Karpas-422 (cell line): ENCODE results near the gene GNL1. TPM values are rescaled to one million over a fixed set of nuclear protein-coding genes. Genes with fewer than 3 reads are reported as not detected.
A peak's percentile ranks its signal among the peaks of the same experiment; 100 is the strongest.
"Not testable (repeated sequence)": the region's sequence is repeated elsewhere in the genome, so short reads cannot be mapped to it uniquely, and the experiment has no call there.

Experiments used
- DNase-seq: peaks from one replicate; pipeline ENCODE4 v3.0.0-alpha.2; 2015
- H2AFZ ChIP-seq: fragments of 200-600 bp; sonication (generic); 2 replicates; pipeline ENCODE4 v1.6.1; 2014; ENCODE audit warnings: antibody characterized with exemption, low read length, mixed read lengths
- H3K27ac ChIP-seq: fragments of 200-600 bp; sonication (generic); 2 replicates; pipeline ENCODE4 v1.5.1; 2014; ENCODE audit warnings: mild to moderate bottlenecking, low read length, moderate library complexity
- H3K27me3 ChIP-seq: fragments of 200-600 bp; sonication (generic); 2 replicates; pipeline ENCODE4 v1.6.1; 2014; ENCODE audit warnings: low read length, mixed read lengths
- H3K36me3 ChIP-seq: fragments of 200-600 bp; sonication (generic); 2 replicates; pipeline ENCODE4 v1.6.1; 2014; ENCODE audit warnings: low read length, mixed read lengths; ENCODE audit not compliant: insufficient read depth
- H3K4me1 ChIP-seq: fragments of 200-600 bp; sonication (generic); 2 replicates; pipeline ENCODE4 v1.6.1; 2014; ENCODE audit warnings: mild to moderate bottlenecking, low read length, mixed read lengths
- H3K4me2 ChIP-seq: fragments of 200-600 bp; sonication (generic); 2 replicates; pipeline ENCODE4 v1.6.1; 2014; ENCODE audit warnings: low read length, low read depth, mild to moderate bottlenecking; ENCODE audit not compliant: poor library complexity, severe bottlenecking
- H3K4me3 ChIP-seq: fragments of 200-600 bp; sonication (generic); 2 replicates; pipeline ENCODE4 v1.5.1; 2014; ENCODE audit warnings: mild to moderate bottlenecking, antibody characterized with exemption, low read length, mixed read lengths
- H3K79me2 ChIP-seq: fragments of 200-600 bp; sonication (generic); 2 replicates; pipeline ENCODE4 v1.6.1; 2014; ENCODE audit warnings: mild to moderate bottlenecking, low read length, mixed read lengths
- H3K9ac ChIP-seq: fragments of 200-600 bp; sonication (generic); 2 replicates; pipeline ENCODE4 v1.6.0; 2014; ENCODE audit warnings: low read length
- H3K9me2 ChIP-seq: fragments of 200-600 bp; sonication (generic), shearing (Covaris generic); replicated peaks from 2 replicates; pipeline ENCODE4 v1.6.0; 2014; ENCODE audit warnings: mild to moderate bottlenecking, low read length, moderate library complexity; ENCODE audit not compliant: insufficient read depth
- H3K9me3 ChIP-seq: fragments of 300-700, 200-600 bp; sonication (generic); 2 replicates; pipeline ENCODE4 v1.6.1; 2014; ENCODE audit warnings: low read length, mixed read lengths
- H4K20me1 ChIP-seq: fragments of 200-600 bp; sonication (generic); 2 replicates; pipeline ENCODE4 v1.6.1; 2014; ENCODE audit warnings: mild to moderate bottlenecking, antibody characterized with exemption, low read length, low read depth; ENCODE audit not compliant: insufficient read depth
- total RNA-seq: library from RNA; depleted of rRNA; stranded (reverse); fragments of >200 nt; shearing (Covaris generic); gene quantifications from 2 replicates; pipeline ENCODE4 v1.2.3, GENCODE V29; 2014; ENCODE audit warnings: low replicate concordance

GNL1 gene
- total RNA-seq, 1 experiment from 2014 or later, result 48.6 TPM

DNA sequence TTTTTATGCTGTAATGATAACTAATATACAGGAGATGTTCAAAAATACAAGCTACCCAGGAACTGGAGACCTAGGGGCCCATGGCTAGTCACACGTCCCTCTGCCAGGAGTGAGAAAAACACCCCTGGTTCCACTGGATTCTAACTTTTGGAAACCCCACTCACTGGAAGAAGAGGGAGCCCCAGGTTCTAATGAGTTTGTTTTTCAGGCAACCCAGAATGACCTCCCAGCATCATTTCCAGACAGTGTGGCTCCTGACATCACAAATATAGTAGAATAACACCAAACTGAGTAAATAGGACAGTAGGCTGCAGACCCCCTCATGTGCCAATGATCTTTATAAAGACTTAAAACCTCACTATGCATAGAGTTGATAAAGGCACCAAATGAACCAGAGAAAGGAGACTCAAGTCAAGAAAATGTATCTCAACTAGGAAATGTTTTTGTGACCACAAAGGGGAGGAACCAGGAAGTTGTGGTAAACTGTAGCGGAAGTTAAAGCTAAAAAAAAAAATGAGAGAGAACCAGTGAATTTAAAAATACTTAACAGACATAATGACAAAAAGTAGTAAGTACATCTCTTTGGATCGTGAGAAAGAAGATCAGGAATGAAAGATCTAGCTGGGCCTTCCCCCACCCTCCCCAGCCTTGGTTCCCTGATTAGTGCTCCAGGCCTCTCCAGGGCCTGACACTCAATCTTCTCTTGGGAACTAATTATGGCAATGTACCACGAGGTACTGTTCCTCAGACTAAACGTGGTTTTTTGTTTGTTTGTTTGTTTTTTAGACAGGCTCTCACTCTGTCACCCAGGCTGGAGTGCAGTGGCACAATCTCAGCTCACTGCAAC is 47.2 kb downstream of the GNL1 start:
- Histone ChIP-seq H3K9me3 (no peaks in the 10 kb centered on the region), H3K4me2 (peak overlapping the region; percentile 7), H3K27me3 (no peaks in the 10 kb centered on the region), H3K4me1 (peaks cover 22% of the 10 kb centered on the region), H3K79me2 (no peaks in the 10 kb centered on the region), H4K20me1 (no peaks in the 10 kb centered on the region), H3K4me3 (peak overlapping the region; percentile 22; the same call in 1 of the 2 replicates), H3K27ac (peak overlapping the region; percentile 4; the same call in 1 of the 2 replicates), H3K9ac (no peak overlapping the region), H3K36me3 (no peaks in the 10 kb centered on the region; the same call in 1 of the 2 replicates), H2AFZ (peak overlapping the region; percentile 96), H3K9me2 (no peaks in the 10 kb centered on the region)
- peak; percentile 75 for DNase-seq

DNA sequence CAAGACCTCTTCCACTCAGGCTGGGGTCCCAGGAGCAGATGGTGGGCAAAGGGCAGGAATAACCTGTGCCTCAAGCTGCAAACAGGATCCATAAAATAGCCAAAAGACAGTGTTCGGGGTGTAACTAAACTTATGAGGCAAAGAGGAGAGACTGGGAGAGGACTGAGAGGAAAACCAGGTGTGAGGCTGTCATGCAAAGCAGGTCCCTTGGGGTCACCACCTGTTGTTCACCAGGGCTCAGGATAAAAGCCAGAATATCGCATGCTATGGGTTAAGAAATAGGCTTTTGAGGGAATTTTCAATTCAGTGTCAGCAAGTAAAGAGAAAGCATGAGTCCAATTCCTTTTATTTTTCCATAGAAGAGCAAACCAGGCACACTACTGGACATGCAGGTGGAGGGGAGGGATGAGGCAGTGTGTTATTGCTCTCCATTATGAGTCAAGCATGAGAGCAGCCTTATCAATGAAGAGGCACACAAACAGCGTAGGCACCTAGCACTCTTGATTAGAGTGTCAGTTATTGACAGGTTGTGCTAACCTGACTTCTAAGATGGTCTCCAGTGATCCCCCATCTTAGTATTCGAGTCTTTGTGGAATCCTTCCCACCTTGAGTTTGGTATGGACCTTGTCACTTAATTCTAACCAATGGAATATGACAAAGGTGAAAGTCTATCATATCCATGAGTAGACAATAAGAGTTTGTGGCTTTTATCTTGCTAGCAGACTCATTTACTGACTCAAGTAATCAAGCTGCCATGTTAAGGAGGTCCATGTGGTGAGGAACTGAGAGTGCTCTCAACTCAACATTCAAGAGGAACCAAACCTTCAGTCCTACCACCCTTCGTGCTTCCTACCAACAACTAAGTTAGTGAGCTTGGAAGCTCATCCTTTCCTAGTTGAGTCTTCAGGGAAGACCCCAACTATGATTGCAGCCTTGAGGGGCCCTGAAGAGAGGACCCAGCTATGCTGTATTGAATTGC is 48.2 kb downstream of the GNL1 start:
- DNase-seq, result peak; percentile 42
- H3K27ac ChIP-seq, result no peak overlapping the region
- H3K79me2 ChIP-seq, result no peaks in the 10 kb centered on the region
- peak overlapping the region; percentile 96 for H2AFZ ChIP-seq
- H3K36me3 ChIP-seq, result no peaks in the 10 kb centered on the region; the same call in 1 of the 2 replicates
- no peaks in the 10 kb centered on the region for H3K27me3 ChIP-seq
- H3K9me2 ChIP-seq, result no peaks in the 10 kb centered on the region
- H3K4me1 ChIP-seq, result peaks cover 22% of the 10 kb centered on the region
- peak overlapping the region; percentile 22; the same call in 1 of the 2 replicates for H3K4me3 ChIP-seq
- H3K4me2 ChIP-seq, result peak overlapping the region; percentile 31
- no peaks in the 10 kb centered on the region for H3K9me3 ChIP-seq
- no peaks in the 10 kb centered on the region for H4K20me1 ChIP-seq
- no peak overlapping the region for H3K9ac ChIP-seq

DNA sequence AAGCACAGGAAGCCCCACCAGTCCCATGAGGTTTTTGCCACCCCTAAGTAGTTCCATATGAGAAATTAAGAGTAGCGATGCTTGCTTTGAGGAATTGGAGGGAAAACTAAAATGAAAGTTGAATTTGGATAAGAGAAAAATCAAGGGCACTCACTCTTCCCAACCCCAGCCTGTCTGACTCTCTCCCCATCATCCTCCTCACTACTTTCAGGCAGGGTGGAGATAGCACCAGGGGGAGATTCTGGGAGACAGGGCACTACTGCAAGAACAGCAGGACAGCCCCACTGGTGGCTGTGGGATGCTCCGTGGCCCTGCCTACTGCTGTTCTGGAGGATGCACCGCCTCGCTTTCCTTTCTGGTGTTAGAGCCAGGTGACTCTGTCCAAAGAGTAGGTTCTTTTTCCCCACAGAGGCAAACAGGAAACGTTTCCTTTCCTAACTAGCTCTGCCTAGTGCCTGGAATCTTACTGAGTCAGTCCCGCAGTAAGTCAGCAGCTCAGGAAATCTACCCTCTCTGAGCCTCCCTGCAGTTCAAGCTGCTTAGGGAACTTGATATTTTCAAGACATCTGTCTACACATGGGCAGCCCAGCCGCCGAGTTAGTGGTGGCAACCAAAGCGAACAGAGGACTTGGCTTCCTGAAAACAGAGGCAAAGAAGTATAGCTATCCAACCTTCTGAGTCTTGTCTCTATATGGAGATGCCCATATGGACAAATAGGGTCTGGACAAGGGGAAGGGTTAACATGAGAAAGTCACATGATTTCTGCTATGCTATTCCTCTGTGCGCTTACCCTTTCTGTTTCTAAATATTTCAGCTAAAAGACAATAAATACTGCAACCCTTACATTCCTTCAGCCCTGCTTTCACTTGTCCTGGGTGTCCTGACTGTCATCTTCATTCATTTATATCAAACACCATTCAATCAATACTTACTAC is 55.6 kb downstream of the GNL1 start:
- no peaks in the 10 kb centered on the region for H3K79me2 ChIP-seq
- no peak overlapping the region for H3K27ac ChIP-seq
- no peak overlapping the region for H3K4me3 ChIP-seq
- no peak for DNase-seq
- no peak overlapping the region for H3K4me2 ChIP-seq
- H2AFZ ChIP-seq, result no peak overlapping the region
- H3K27me3 ChIP-seq, result no peaks in the 10 kb centered on the region
- H3K4me1 ChIP-seq, result peaks cover 7% of the 10 kb centered on the region
- no peaks in the 10 kb centered on the region for H4K20me1 ChIP-seq
- H3K9me2 ChIP-seq, result no peaks in the 10 kb centered on the region
- H3K36me3 ChIP-seq, result no peaks in the 10 kb centered on the region
- no peaks in the 10 kb centered on the region for H3K9me3 ChIP-seq
- H3K9ac ChIP-seq, result no peak overlapping the region

DNA sequence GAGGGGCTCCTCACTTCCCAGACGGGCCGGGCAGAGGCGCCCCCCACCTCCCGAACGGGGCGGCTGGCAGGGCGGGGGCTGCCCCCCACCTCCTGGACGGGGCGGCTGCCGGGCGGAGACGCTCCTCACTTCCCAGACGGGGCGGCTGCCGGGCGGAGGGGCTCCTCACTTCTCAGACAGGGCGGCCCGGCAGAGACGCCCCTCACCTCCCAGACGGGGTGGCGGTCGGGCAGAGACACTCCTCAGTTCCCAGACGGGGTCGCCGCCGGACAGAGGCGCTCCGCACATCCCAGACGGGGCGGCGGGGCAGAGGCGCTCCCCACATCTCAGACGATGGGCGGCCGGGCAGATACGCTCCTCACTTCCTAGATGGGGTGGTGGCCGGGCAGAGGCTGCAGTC is 57.6 kb downstream of the GNL1 start:
- not testable (repeated sequence) for H3K4me2 ChIP-seq, H3K4me3 ChIP-seq, H2AFZ ChIP-seq, H3K27me3 ChIP-seq, H4K20me1 ChIP-seq, H3K79me2 ChIP-seq, DNase-seq, H3K27ac ChIP-seq, H3K36me3 ChIP-seq, H3K4me1 ChIP-seq, H3K9me3 ChIP-seq, H3K9me2 ChIP-seq, H3K9ac ChIP-seq

DNA sequence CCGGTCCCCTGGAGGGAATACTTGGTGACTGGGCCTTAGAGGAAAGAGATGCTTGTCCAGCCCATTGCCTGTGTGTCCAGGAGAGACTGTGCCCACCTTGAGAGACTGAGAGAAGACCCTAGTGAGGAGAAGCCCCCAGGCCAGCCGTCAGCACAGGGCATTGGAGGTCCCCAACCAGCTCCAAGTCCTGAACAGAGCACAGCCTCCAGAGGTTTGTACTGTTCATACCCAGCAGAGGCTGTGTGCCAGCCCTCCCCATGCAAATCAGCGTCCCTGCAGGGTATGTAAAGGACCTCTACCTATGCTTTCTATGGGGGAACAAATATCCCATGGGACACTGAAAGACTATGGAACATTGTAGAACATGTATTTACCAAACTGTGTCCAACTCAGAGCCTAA is 58.6 kb downstream of the GNL1 start:
- Histone ChIP-seq H3K9ac (no peak overlapping the region), H3K36me3 (no peaks in the 10 kb centered on the region), H3K27me3 (no peaks in the 10 kb centered on the region), H3K4me3 (no peak overlapping the region), H3K79me2 (no peaks in the 10 kb centered on the region), H2AFZ (no peak overlapping the region), H3K9me2 (no peaks in the 10 kb centered on the region), H3K9me3 (no peaks in the 10 kb centered on the region), H4K20me1 (0 out of 2 replicates have a peak, but pooled peaks cover 3% of the 10 kb centered on the region), H3K4me1 (peaks cover 7% of the 10 kb centered on the region), H3K27ac (no peak overlapping the region), H3K4me2 (no peak overlapping the region)
- DNase-seq, result peak; percentile 55

DNA sequence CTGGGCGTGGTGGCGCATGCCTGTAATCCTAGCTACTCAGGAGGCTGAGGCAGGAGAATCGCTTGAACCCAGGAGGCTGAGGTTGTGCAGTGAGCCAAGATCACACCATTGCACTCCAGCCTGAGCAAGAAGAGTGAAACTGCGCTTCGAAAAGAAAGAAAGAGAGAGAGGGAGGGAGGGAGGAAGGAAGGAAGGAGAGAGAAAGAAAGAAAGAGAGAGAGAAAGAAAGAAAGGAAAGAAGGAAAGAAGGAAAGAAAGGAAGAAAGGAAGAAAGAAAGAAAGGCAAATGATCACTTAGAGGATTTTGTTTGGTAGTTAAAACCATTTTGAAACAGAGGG is 59.1 kb downstream of the GNL1 start:
- H3K4me3 ChIP-seq, H3K4me2 ChIP-seq, H3K9me3 ChIP-seq, H4K20me1 ChIP-seq, DNase-seq, H3K9me2 ChIP-seq, H3K27me3 ChIP-seq, H3K27ac ChIP-seq, H3K79me2 ChIP-seq, H3K36me3 ChIP-seq, H3K4me1 ChIP-seq, H3K9ac ChIP-seq, H2AFZ ChIP-seq: not testable (repeated sequence)

DNA sequence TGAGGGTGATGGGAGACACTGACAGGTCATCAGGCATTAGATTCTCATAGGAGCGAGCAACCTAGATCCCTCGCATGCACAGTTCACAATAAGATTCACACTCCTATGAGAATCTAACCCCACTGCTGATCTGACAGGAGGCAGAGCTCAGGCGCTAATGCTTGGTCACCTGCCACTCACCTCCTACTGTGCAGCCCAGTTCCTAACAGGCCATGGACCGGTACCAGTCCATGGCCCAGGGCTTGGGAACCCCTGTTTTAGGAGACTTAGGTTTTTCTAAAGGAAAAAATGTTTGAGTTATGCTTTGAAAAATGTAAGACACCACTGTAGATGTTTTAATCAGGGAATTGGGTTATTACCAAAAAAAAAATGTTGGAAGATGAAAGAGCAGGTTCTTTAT is 60.3 kb downstream of the GNL1 start:
- Histone ChIP-seq H3K4me1 (peaks cover 12% of the 10 kb centered on the region), H3K4me2 (no peak overlapping the region), H3K9me2 (no peaks in the 10 kb centered on the region), H3K27ac (no peak overlapping the region), H3K79me2 (no peaks in the 10 kb centered on the region), H3K4me3 (no peak overlapping the region), H3K36me3 (peaks cover 12% of the 10 kb centered on the region), H4K20me1 (peaks cover 10% of the 10 kb centered on the region), H3K27me3 (no peaks in the 10 kb centered on the region), H3K9me3 (no peaks in the 10 kb centered on the region), H3K9ac (no peak overlapping the region), H2AFZ (no peak overlapping the region)
- no peak for DNase-seq
